ENCODE results near the gene GATA2.

- no peak for TF ChIP-seq CTCF (IDR thresholded peaks at IDR 0.05)
- TF ChIP-seq EP300 (IDR thresholded peaks at IDR 0.05): no peak
Observed at GRCh38 chr3:128429751-128430150, 63.2 kb downstream of the GATA2 start.
